ENCODE results near the gene ADCY3.
"Not testable (repeated sequence)": the region's sequence is repeated elsewhere in the genome, so short reads cannot be mapped to it uniquely, and the experiment has no call there.

Gene ADCY3

GRCh38 chr2:24850944-24851343, 69.1 kb downstream of the ADCY3 start:
- no peak for DNase-seq (ENCODE audit: low read depth in 3 of 3)

- DNase-seq (ENCODE audit: low read depth in 3 of 3): no peak
These were observed 74.3 kb downstream of the ADCY3 start for GRCh38 chr2:24845691-24846090.

GRCh38 chr2:24844023-24844685, 75.9 kb downstream of the ADCY3 start:
- no peak for DNase-seq (ENCODE audit: low read depth in 3 of 3)

- no peak for DNase-seq (ENCODE audit: low read depth in 3 of 3)
These were observed 76.6 kb downstream of the ADCY3 start for GRCh38 chr2:24843330-24843860.

GRCh38 chr2:24842081-24843050, 77.7 kb downstream of the ADCY3 start:
- DNase-seq (ENCODE audit: low read depth in 3 of 3): no peak

- DNase-seq (ENCODE audit: low read depth in 3 of 3): no peak
These were observed 78.8 kb downstream of the ADCY3 start for GRCh38 chr2:24840962-24841945.

GRCh38 chr2:24840164-24840869, 79.7 kb downstream of the ADCY3 start:
- no peak for DNase-seq (ENCODE audit: low read depth in 3 of 3)

GRCh38 chr2:24839729-24840128, 80.3 kb downstream of the ADCY3 start:
- DNase-seq (ENCODE audit: low read depth in 3 of 3): no peak

GRCh38 chr2:24838541-24838940, 81.5 kb downstream of the ADCY3 start:
- DNase-seq (ENCODE audit: low read depth in 3 of 3): no peak

GRCh38 chr2:24837996-24838513, 82.0 kb downstream of the ADCY3 start:
- no peak for DNase-seq (ENCODE audit: low read depth in 3 of 3)

GRCh38 chr2:24836706-24837105, 83.3 kb downstream of the ADCY3 start:
- DNase-seq (ENCODE audit: low read depth in 3 of 3): no peak

GRCh38 chr2:24836206-24836605, 83.8 kb downstream of the ADCY3 start:
- no peak for DNase-seq (ENCODE audit: low read depth in 3 of 3)

GRCh38 chr2:24835411-24835810, 84.6 kb downstream of the ADCY3 start:
- DNase-seq (ENCODE audit: low read depth in 3 of 3): not testable (repeated sequence)

GRCh38 chr2:24834733-24835395, 85.2 kb downstream of the ADCY3 start:
- DNase-seq (ENCODE audit: low read depth in 3 of 3): no peak

GRCh38 chr2:24833821-24834732, 86.0 kb downstream of the ADCY3 start:
- DNase-seq (ENCODE audit: low read depth in 3 of 3): no peak

- no peak for DNase-seq (ENCODE audit: low read depth in 3 of 3)
These were observed 86.9 kb downstream of the ADCY3 start for GRCh38 chr2:24832931-24833701.

GRCh38 chr2:24832521-24832920, 87.5 kb downstream of the ADCY3 start:
- no peak for DNase-seq (ENCODE audit: low read depth in 3 of 3)

- no peak for DNase-seq (ENCODE audit: low read depth in 3 of 3)
These were observed 88.0 kb downstream of the ADCY3 start for GRCh38 chr2:24832073-24832461.

Measured in stimulated activated CD4-positive, alpha-beta T cell treated with anti-CD3 and anti-CD28 coated beads, TNF-alpha, amount 100 ng/mL, for 24 hours (primary cell).